Measurements from ENCODE around the gene KLHL21. TPM values are rescaled to one million over a fixed set of nuclear protein-coding genes. Genes with fewer than 3 reads are reported as not detected.

The KLHL21 gene
- total RNA-seq, 4 donors from 2014 or later = 105 to 125 (median 118) TPM

GRCh38 chr1:6592865-6593593, 9.6 kb downstream of the KLHL21 start:
- Histone ChIP-seq H3K9me3 (no peaks in the 10 kb centered on the region), H3K4me1 (peaks cover 50% of the 10 kb centered on the region), H3K36me3 (peaks cover 94% of the 10 kb centered on the region), H3K4me3 (no peak overlapping the region), H3K27me3 (no peaks in the 10 kb centered on the region), H3K27ac (no peak overlapping the region)
- no peak for TF ChIP-seq EP300 (IDR thresholded peaks at IDR 0.05)
- no peak for TF ChIP-seq POLR2AphosphoS5 (IDR thresholded peaks at IDR 0.05)
- no peak for TF ChIP-seq POLR2A (IDR thresholded peaks at IDR 0.05)
- TF ChIP-seq CTCF (IDR thresholded peaks at IDR 0.05) = no peak
- no peak for DNase-seq (ENCODE audit: low spot score in 2 of 2)
- 91% methylated on average over 11 of the region's 38 CpGs for WGBS

GRCh38 chr1:6592441-6592840, 10.2 kb downstream of the KLHL21 start:
- peaks cover 50% of the 10 kb centered on the region for H3K4me1 ChIP-seq
- H3K4me3 ChIP-seq = no peak overlapping the region
- DNase-seq (ENCODE audit: low spot score in 2 of 2) = no peak
- peaks cover 93% of the 10 kb centered on the region for H3K36me3 ChIP-seq
- no peaks in the 10 kb centered on the region for H3K9me3 ChIP-seq
- no peak overlapping the region for H3K27ac ChIP-seq
- WGBS = 51% methylated on average over 5 of the region's 5 CpGs
- TF ChIP-seq POLR2A (IDR thresholded peaks at IDR 0.05) (no peak), EP300 (IDR thresholded peaks at IDR 0.05) (no peak), CTCF (IDR thresholded peaks at IDR 0.05) (no peak), POLR2AphosphoS5 (IDR thresholded peaks at IDR 0.05) (no peak)
- no peaks in the 10 kb centered on the region for H3K27me3 ChIP-seq

GRCh38 chr1:6591644-6592043, 11.0 kb downstream of the KLHL21 start:
- TF ChIP-seq CTCF (IDR thresholded peaks at IDR 0.05) (no peak), POLR2A (IDR thresholded peaks at IDR 0.05) (no peak), POLR2AphosphoS5 (IDR thresholded peaks at IDR 0.05) (no peak), EP300 (IDR thresholded peaks at IDR 0.05) (no peak)
- no peak for DNase-seq (ENCODE audit: low spot score in 2 of 2)
- H3K36me3 ChIP-seq = peaks cover 85% of the 10 kb centered on the region
- H3K27ac ChIP-seq = no peak overlapping the region
- peaks cover 50% of the 10 kb centered on the region for H3K4me1 ChIP-seq
- H3K4me3 ChIP-seq = no peak overlapping the region
- H3K9me3 ChIP-seq = no peaks in the 10 kb centered on the region
- 100% methylated on average over 2 of the region's 6 CpGs for WGBS
- no peaks in the 10 kb centered on the region for H3K27me3 ChIP-seq

GRCh38 chr1:6591222-6591621, 11.4 kb downstream of the KLHL21 start:
- no peaks in the 10 kb centered on the region for H3K27me3 ChIP-seq
- peaks cover 83% of the 10 kb centered on the region for H3K36me3 ChIP-seq
- no peak overlapping the region for H3K27ac ChIP-seq
- 87% methylated on average over 13 of the region's 13 CpGs for WGBS
- DNase-seq (ENCODE audit: low spot score in 2 of 2) = no peak
- H3K9me3 ChIP-seq = no peaks in the 10 kb centered on the region
- no peak for TF ChIP-seq POLR2AphosphoS5 (IDR thresholded peaks at IDR 0.05)
- no peak for TF ChIP-seq POLR2A (IDR thresholded peaks at IDR 0.05)
- no peak for TF ChIP-seq EP300 (IDR thresholded peaks at IDR 0.05)
- TF ChIP-seq CTCF (IDR thresholded peaks at IDR 0.05) = no peak
- no peak overlapping the region for H3K4me3 ChIP-seq
- peaks cover 47% of the 10 kb centered on the region for H3K4me1 ChIP-seq

- TF ChIP-seq EP300 (IDR thresholded peaks at IDR 0.05) = no peak
- TF ChIP-seq POLR2AphosphoS5 (IDR thresholded peaks at IDR 0.05) = no peak
- no peak for TF ChIP-seq CTCF (IDR thresholded peaks at IDR 0.05)
- no peak for TF ChIP-seq POLR2A (IDR thresholded peaks at IDR 0.05)
- no peak overlapping the region for H3K27ac ChIP-seq
- WGBS = 80% methylated on average over 4 of the region's 7 CpGs
- H3K4me3 ChIP-seq = no peak overlapping the region
- H3K9me3 ChIP-seq = no peaks in the 10 kb centered on the region
- H3K27me3 ChIP-seq = no peaks in the 10 kb centered on the region
- peaks cover 71% of the 10 kb centered on the region for H3K36me3 ChIP-seq
- no peak for DNase-seq (ENCODE audit: low spot score in 2 of 2)
- peaks cover 51% of the 10 kb centered on the region for H3K4me1 ChIP-seq
These were observed 12.6 kb downstream of the KLHL21 start for GRCh38 chr1:6590046-6590445.
